HG02798 (cell line): Measurements from ENCODE around the gene PITPNC1.
A peak's percentile ranks its signal among the peaks of the same experiment; 100 is the strongest.
"Not testable (repeated sequence)": the region's sequence is repeated elsewhere in the genome, so short reads cannot be mapped to it uniquely, and the experiment has no call there.

ENCODE experiments used
- ATAC-seq: cut with Tn5 transposase; IDR thresholded peaks from one replicate; pipeline ENCODE4 v1.9.1; 2021; ENCODE audit warnings: mild to moderate bottlenecking; ENCODE audit not compliant: unreplicated experiment, poor library complexity

The PITPNC1 gene

DNA sequence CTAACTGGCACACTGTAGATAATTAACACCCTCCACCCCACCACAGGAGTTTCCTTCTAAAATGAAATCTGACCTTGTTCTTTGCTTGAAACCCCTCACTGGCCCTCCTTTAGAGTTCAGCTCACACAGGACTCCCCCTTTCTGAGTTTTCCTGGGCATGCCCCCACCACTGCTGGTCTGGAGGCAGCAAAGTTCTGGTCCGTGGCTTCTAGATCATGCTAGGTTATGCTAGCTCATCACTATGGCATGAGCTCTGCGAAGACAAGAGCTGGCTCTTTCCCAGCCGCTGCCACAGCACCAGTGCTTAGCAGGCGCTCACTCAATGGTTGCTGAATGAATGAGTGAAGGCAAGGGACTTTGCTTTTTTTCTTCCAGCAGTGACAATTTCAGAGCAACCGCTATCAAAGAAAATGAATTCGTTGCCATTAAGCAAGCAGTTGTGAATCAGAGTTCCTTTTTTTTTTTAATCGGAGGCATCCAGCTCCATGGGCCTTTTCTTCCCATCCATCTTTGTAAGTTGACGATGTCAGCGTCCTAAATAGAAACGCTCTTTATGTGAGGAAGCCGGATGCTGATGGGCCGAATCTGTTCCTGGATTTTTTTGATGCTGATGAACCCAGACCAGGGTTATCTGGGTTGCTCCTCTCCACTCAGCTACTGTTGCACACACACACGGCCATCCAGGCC, 259.9 kb downstream of the PITPNC1 start:
- ATAC-seq = no peak

DNA sequence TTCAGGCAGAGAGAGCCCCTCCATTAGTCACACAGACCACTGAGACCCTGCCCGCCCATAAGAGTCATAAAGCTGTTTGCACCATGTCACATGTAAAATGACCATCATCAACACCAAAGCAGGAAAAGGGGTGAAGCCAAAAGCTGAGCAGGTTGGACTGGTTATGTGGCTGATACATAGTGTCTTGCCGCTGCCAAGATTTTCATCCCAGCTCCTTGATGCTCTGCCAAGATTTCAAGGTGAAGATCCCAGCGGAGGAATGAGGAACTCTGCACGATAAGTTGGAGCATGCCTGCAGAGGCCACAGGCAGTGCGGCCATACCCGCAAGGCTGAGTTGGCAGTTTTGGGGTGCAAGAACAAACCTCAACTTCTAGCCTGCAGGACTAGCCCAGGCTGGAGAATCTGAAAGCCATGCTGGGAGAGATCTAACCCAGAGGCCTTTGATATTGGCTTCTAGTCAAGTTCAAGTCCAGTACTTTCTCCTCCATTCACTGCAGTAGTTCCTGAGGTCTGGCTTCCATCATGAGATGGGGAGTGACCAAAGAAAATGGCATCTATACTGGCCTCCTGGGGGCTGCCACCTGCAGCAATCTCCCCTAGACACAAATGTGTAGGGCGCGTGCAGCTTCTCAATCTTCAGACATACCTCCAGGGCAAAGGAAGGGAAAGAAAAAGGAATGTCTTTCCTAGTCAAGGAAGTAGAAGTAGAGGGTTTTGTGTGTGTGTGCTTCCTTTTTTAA, 261.0 kb downstream of the PITPNC1 start:
- ATAC-seq = no peak

DNA sequence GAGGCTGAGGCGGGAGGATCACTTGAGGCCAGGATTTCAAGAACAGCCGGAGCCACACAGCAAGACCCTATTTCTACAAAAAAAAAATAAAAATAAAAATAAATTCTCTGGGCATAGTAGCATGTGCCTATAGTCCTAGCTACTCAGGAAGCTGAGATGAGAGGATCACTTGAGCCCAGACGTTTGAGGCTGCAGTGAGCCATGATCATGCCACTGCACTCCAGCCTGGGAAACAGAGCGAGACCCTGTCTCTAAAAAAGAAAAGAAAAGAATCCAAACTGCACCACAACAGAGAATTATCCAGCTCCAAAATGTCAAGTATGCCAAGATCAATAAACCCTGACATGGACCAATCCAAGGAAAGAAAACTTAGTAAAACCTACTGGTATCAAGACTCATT, 261.8 kb downstream of the PITPNC1 start:
- no peak for ATAC-seq

DNA sequence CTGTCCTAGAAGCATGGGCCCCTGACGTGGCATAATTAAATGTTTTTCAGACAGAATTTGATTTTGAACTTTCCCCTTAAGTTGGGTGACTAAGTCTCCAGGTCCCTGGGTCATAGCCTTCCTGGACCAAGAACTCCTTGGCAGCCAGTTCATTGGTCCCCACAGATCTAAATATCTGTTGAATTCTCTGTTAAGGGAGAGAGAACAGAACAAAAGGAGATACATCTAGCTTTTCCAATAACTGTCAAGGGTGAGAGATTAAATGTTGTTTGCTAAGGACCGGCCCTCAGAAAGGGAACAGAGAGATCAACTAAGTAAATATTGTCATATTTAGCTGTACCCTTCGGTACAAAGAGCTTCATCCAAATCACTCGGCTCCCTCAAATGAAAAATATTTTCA, 262.5 kb downstream of the PITPNC1 start:
- no peak for ATAC-seq

GRCh38 chr17:67639979-67640378, 262.9 kb downstream of the PITPNC1 start:
- ATAC-seq = no peak

DNA sequence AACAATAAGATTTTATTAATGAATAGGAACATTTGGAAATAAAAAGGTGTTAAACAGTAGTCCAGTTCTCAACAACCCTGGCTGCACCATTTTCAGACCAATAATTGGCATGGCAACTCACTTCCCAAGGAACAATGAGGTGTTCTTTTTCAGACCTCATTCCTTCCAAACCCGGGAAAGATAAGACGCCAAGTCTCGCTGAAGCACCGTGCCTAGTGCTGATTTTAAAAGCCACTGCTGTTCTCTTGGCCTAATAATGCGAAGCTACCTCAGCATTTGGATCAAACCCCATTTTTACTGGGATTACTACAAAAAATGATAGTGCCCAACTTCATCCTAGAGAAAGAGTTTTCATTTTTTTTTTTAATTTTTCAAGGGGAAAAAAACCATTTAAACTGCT, 265.4 kb downstream of the PITPNC1 start:
- ATAC-seq = no peak

DNA sequence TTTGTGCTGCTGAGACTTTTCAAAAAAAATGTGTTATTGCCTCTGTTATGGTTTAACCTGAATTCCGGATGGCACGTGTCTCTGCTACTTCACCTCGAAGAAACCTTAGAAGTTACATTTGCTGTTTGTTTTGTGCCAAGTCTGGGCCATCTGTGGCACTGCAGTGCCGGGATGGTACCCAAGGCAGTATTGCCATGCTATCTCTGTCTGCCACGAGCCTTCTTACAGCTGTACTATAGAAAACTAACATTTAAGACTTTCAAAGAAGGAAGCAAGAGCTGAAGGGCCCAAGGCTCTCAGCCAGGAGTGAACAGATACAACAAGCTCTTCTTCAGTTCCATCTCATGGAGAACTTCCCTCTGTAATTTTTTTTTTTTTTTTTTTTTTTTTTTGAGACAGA, 267.0 kb downstream of the PITPNC1 start:
- ATAC-seq = no peak

- ATAC-seq = not testable (repeated sequence)
Observed at GRCh38 chr17:67645195-67645594, 268.1 kb downstream of the PITPNC1 start.

- ATAC-seq = no peak
Observed at GRCh38 chr17:67646472-67646871, 269.4 kb downstream of the PITPNC1 start.

- ATAC-seq = peak; percentile 53
Observed at GRCh38 chr17:67647482-67647881, 270.4 kb downstream of the PITPNC1 start.

- no peak for ATAC-seq
Observed at GRCh38 chr17:67648032-67648905, 271.2 kb downstream of the PITPNC1 start.

DNA sequence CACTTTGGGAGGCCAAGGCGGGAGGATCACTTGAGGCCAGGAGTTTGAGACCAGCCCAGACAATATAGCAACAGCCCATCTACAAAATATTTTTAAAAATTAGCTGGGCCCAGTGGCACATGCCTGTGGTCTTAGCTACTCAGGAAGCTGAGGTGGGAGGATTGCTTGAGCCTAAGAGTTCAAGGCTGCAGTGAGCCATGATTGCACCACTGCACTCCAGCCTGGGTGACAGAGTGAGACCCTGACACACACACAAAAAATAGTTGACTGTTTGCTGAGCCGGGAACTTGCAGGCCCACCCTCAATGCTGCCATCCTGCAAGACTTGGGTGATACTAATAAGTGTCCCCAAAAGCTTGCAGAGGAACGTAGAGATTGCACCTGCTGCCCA, 271.8 kb downstream of the PITPNC1 start:
- not testable (repeated sequence) for ATAC-seq

- ATAC-seq = no peak
Observed at GRCh38 chr17:67649891-67650290, 272.8 kb downstream of the PITPNC1 start.

GRCh38 chr17:67651218-67651579, 274.1 kb downstream of the PITPNC1 start:
- not testable (repeated sequence) for ATAC-seq

DNA sequence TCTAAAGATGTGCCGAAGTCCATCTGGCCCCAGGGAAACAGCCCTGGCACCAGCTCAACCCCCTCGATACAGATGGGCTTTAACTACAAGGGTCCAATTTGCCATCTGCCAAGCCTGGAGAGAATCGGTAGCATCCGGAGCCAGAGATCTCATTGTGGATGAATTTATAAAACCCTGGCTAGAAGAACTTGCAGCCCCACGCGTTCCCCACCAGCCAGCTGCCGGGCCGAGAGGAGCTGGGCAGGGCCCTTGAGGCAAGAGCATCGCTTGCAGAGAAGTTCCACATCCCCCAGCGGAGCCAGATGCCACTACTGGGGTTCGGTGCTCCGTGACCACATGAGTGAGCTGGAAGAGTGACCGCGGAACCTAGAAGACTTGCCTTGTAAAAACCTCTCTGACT, 275.4 kb downstream of the PITPNC1 start:
- no peak for ATAC-seq

DNA sequence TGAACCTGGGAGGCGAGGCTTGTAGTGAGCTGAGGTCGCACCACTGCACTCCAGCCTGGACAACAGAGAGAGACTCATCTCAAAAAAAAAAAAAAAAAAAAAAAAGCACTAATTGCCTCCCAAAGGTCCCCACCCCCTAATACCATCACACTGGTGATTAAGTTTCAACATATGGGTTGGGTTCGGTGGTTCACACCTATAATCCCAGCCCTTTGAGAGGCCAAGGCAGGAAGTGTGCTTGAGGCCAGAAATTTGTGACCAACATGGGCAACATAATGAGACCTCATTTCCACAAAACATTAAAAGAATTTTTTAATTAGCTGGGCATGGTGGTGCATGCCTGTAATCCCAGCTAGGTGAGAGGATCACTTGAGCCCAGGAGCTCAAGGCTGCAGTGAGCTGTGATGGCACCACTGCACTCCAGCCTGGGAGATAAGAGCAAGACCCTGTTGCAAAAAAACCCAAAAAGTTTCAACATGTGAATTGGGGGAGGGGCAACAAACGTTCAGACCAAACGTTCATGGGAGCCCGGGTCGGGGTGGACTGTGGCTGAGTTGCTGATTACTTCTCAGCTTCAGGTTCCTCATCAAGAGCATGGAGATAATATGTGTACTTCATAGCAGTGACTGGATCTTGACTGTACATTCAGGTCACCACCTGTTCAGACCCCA, 278.5 kb downstream of the PITPNC1 start:
- ATAC-seq = no peak

GRCh38 chr17:67656494-67657203, 279.6 kb downstream of the PITPNC1 start:
- ATAC-seq = no peak

GRCh38 chr17:67657596-67657995, 280.5 kb downstream of the PITPNC1 start:
- ATAC-seq = no peak

- ATAC-seq = no peak
Observed at GRCh38 chr17:67658265-67658664, 281.2 kb downstream of the PITPNC1 start.

DNA sequence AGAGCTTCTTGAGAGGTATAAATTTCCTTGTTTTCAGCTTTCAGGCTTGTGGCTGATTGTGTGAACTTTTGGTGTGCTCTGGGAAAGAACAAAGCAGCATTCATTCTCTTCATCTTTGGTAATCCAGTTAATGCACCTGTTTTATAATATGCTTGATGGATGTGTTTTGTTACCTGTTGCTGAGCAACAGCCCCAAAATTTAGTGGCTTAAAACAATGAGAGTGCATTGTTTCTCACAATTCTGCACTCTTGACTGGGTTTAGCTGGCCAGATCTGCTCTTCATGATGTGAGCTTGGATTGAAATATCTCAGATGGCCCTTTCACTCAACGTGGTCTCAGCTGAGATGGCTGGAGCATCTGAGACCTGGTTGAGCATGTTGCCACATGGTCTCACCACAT, 281.9 kb downstream of the PITPNC1 start:
- ATAC-seq = no peak
